T-helper 17 cell (primary cell): ENCODE measurements around the gene DLG2. TPM values are rescaled to one million over a fixed set of nuclear protein-coding genes. Genes with fewer than 3 reads are reported as not detected.
"Not testable (repeated sequence)": the region's sequence is repeated elsewhere in the genome, so short reads cannot be mapped to it uniquely, and the experiment has no call there.

ENCODE experiments used
- ATAC-seq: fragments of 150-1000 bp; cut with Tn5 transposase; 2 replicates; pipeline ENCODE4 v1.10.0; 2021; ENCODE audit warnings: mild to moderate bottlenecking, moderate library complexity
- DNase-seq, 3 donors: peaks; one replicate each; pipeline versions ENCODE4 v3.0.0 to v3.0.0-alpha.2; 2020 to 2021
- H3K9me3 ChIP-seq: one replicate; pipeline ENCODE4 v1.7.0; 2013; ENCODE audit warnings: low read length, mild to moderate bottlenecking; ENCODE audit not compliant: control insufficient read depth, poor library complexity, severe bottlenecking
- H3K27ac Mint-ChIP-seq: one replicate; pipeline ENCODE4 v1.8.0; 2022; ENCODE audit warnings: mild to moderate bottlenecking, moderate library complexity, mixed read lengths
- H3K27me3 Mint-ChIP-seq: one replicate; pipeline ENCODE4 v1.8.0; 2022; ENCODE audit warnings: mixed read lengths
- H3K36me3 Mint-ChIP-seq: one replicate; pipeline ENCODE4 v1.8.0; 2022; ENCODE audit warnings: low read depth, mixed read lengths
- H3K4me1 Mint-ChIP-seq: one replicate; pipeline ENCODE4 v1.8.0; 2022; ENCODE audit warnings: mild to moderate bottlenecking, mixed read lengths
- H3K4me3 Mint-ChIP-seq: one replicate; pipeline ENCODE4 v1.8.0; 2022; ENCODE audit warnings: mild to moderate bottlenecking, moderate library complexity, mixed read lengths
- total RNA-seq, 4 donors: library from RNA in 2 of 4; stranded (reverse) in 2 of 4; gene quantifications; one replicate each; pipeline ENCODE4 v1.2.3 and lab custom pipeline; 2022 to 2026

DLG2 gene
- total RNA-seq, 2 donors from 2014 or later, result 1.0 to 2.2 TPM

GRCh38 chr11:83764643-83765042 lies 1862.5 kb downstream of the DLG2 start:
- H3K36me3 Mint-ChIP-seq, result no peaks in the 10 kb centered on the region
- H3K4me1 Mint-ChIP-seq, result no peaks in the 10 kb centered on the region
- no peak overlapping the region for H3K4me3 Mint-ChIP-seq
- ATAC-seq, result no peak
- no peak for DNase-seq
- no peaks in the 10 kb centered on the region for H3K27me3 Mint-ChIP-seq
- H3K27ac Mint-ChIP-seq, result no peak overlapping the region
- H3K9me3 ChIP-seq, result no peaks in the 10 kb centered on the region

- no peaks in the 10 kb centered on the region for H3K9me3 ChIP-seq
- Mint-ChIP-seq H3K36me3 (no peaks in the 10 kb centered on the region), H3K27me3 (no peaks in the 10 kb centered on the region), H3K4me1 (no peaks in the 10 kb centered on the region), H3K4me3 (no peak overlapping the region), H3K27ac (no peak overlapping the region)
- no peak for ATAC-seq
- DNase-seq, result no peak
Observed at GRCh38 chr11:83760932-83761331, 1866.2 kb downstream of the DLG2 start.

GRCh38 chr11:83759148-83759547 lies 1868.0 kb downstream of the DLG2 start:
- no peaks in the 10 kb centered on the region for H3K9me3 ChIP-seq
- ATAC-seq (no peak), DNase-seq (no peak)
- Mint-ChIP-seq H3K36me3 (no peaks in the 10 kb centered on the region), H3K27me3 (no peaks in the 10 kb centered on the region), H3K27ac (no peak overlapping the region), H3K4me3 (no peak overlapping the region), H3K4me1 (no peaks in the 10 kb centered on the region)

- Mint-ChIP-seq H3K27me3 (peaks cover 8% of the 10 kb centered on the region), H3K36me3 (no peaks in the 10 kb centered on the region), H3K4me3 (no peak overlapping the region), H3K27ac (no peak overlapping the region), H3K4me1 (no peaks in the 10 kb centered on the region)
- no peaks in the 10 kb centered on the region for H3K9me3 ChIP-seq
- DNase-seq (no peak), ATAC-seq (no peak)
Observed at GRCh38 chr11:83751041-83751440, 1876.1 kb downstream of the DLG2 start.

- Mint-ChIP-seq H3K27me3 (peaks cover 8% of the 10 kb centered on the region), H3K36me3 (no peaks in the 10 kb centered on the region), H3K4me3 (no peak overlapping the region), H3K4me1 (no peaks in the 10 kb centered on the region), H3K27ac (no peak overlapping the region)
- no peak for ATAC-seq
- no peaks in the 10 kb centered on the region for H3K9me3 ChIP-seq
- DNase-seq, result no peak
Observed at GRCh38 chr11:83746921-83747585, 1880.1 kb downstream of the DLG2 start.

GRCh38 chr11:83744620-83745192 lies 1882.4 kb downstream of the DLG2 start:
- Mint-ChIP-seq H3K27ac (no peak overlapping the region), H3K27me3 (no peaks in the 10 kb centered on the region), H3K4me1 (no peaks in the 10 kb centered on the region), H3K4me3 (no peak overlapping the region), H3K36me3 (no peaks in the 10 kb centered on the region)
- DNase-seq (no peak), ATAC-seq (no peak)
- H3K9me3 ChIP-seq, result no peaks in the 10 kb centered on the region

- no peak overlapping the region for H3K27ac Mint-ChIP-seq
- no peak for ATAC-seq
- peaks cover 11% of the 10 kb centered on the region for H3K27me3 Mint-ChIP-seq
- H3K4me1 Mint-ChIP-seq, result no peaks in the 10 kb centered on the region
- no peak overlapping the region for H3K4me3 Mint-ChIP-seq
- no peak for DNase-seq
- no peaks in the 10 kb centered on the region for H3K9me3 ChIP-seq
- H3K36me3 Mint-ChIP-seq, result peaks cover 3% of the 10 kb centered on the region
Observed at GRCh38 chr11:83736684-83737083, 1890.5 kb downstream of the DLG2 start.

- H3K4me3 Mint-ChIP-seq, result no peak overlapping the region
- ATAC-seq (no peak), DNase-seq (no peak)
- H3K9me3 ChIP-seq, result no peaks in the 10 kb centered on the region
- H3K27ac Mint-ChIP-seq, result no peak overlapping the region
- no peaks in the 10 kb centered on the region for H3K4me1 Mint-ChIP-seq
- peaks cover 11% of the 10 kb centered on the region for H3K27me3 Mint-ChIP-seq
- peaks cover 3% of the 10 kb centered on the region for H3K36me3 Mint-ChIP-seq
Observed at GRCh38 chr11:83734120-83734519, 1893.0 kb downstream of the DLG2 start.

- H3K9me3 ChIP-seq, ATAC-seq, H3K4me1 Mint-ChIP-seq, H3K4me3 Mint-ChIP-seq, H3K36me3 Mint-ChIP-seq, DNase-seq, H3K27ac Mint-ChIP-seq: not testable (repeated sequence)
- peaks cover 10% of the 10 kb centered on the region for H3K27me3 Mint-ChIP-seq
Observed at GRCh38 chr11:83731288-83731687, 1895.9 kb downstream of the DLG2 start.

- no peak overlapping the region for H3K4me3 Mint-ChIP-seq
- H3K9me3 ChIP-seq, result no peaks in the 10 kb centered on the region
- DNase-seq, result no peak
- no peaks in the 10 kb centered on the region for H3K36me3 Mint-ChIP-seq
- H3K27ac Mint-ChIP-seq, result no peak overlapping the region
- H3K4me1 Mint-ChIP-seq, result peaks cover 7% of the 10 kb centered on the region
- H3K27me3 Mint-ChIP-seq, result peaks cover 24% of the 10 kb centered on the region
- no peak for ATAC-seq
Observed at GRCh38 chr11:83728281-83728680, 1898.9 kb downstream of the DLG2 start.

GRCh38 chr11:83727251-83727650 lies 1899.9 kb downstream of the DLG2 start:
- Mint-ChIP-seq H3K36me3 (no peaks in the 10 kb centered on the region), H3K4me3 (no peak overlapping the region), H3K4me1 (peaks cover 7% of the 10 kb centered on the region), H3K27me3 (peaks cover 24% of the 10 kb centered on the region), H3K27ac (no peak overlapping the region)
- H3K9me3 ChIP-seq, result no peaks in the 10 kb centered on the region
- DNase-seq (no peak), ATAC-seq (no peak)

GRCh38 chr11:83726316-83726715 lies 1900.8 kb downstream of the DLG2 start:
- DNase-seq (no peak), ATAC-seq (no peak)
- H3K4me1 Mint-ChIP-seq, result peaks cover 7% of the 10 kb centered on the region
- H3K36me3 Mint-ChIP-seq, result no peaks in the 10 kb centered on the region
- peaks cover 24% of the 10 kb centered on the region for H3K27me3 Mint-ChIP-seq
- H3K4me3 Mint-ChIP-seq, result no peak overlapping the region
- no peak overlapping the region for H3K27ac Mint-ChIP-seq
- no peaks in the 10 kb centered on the region for H3K9me3 ChIP-seq

GRCh38 chr11:83725728-83726127 lies 1901.4 kb downstream of the DLG2 start:
- no peaks in the 10 kb centered on the region for H3K9me3 ChIP-seq
- Mint-ChIP-seq H3K4me3 (no peak overlapping the region), H3K27ac (no peak overlapping the region), H3K4me1 (peaks cover 7% of the 10 kb centered on the region), H3K27me3 (peaks cover 24% of the 10 kb centered on the region), H3K36me3 (no peaks in the 10 kb centered on the region)
- ATAC-seq, result no peak
- no peak for DNase-seq

- H3K27ac Mint-ChIP-seq, result no peak overlapping the region
- peaks cover 7% of the 10 kb centered on the region for H3K4me1 Mint-ChIP-seq
- DNase-seq (no peak), ATAC-seq (no peak)
- no peaks in the 10 kb centered on the region for H3K36me3 Mint-ChIP-seq
- H3K9me3 ChIP-seq, result no peaks in the 10 kb centered on the region
- no peak overlapping the region for H3K4me3 Mint-ChIP-seq
- H3K27me3 Mint-ChIP-seq, result peaks cover 24% of the 10 kb centered on the region
Observed at GRCh38 chr11:83725269-83725560, 1901.9 kb downstream of the DLG2 start.
